Spinal cord (tissue), 10 donors: ENCODE data around the gene LPXN. TPM values are rescaled to one million over a fixed set of nuclear protein-coding genes. Genes with fewer than 3 reads are reported as not detected.

Experiments used
- DNase-seq, 6 donors: peaks; one replicate each; pipeline versions ENCODE4 v3.0.0 to v3.0.0-alpha.2; 2013 to 2015; ENCODE audit warnings: low spot score in 6 of 6, low read depth in 4 of 6
- H3K27ac ChIP-seq: one replicate; pipeline ENCODE4 v1.5.1; 2013; ENCODE audit warnings: low read depth, low read length, control low read depth
- H3K27me3 ChIP-seq: one replicate; pipeline ENCODE4 v1.6.1; 2013; ENCODE audit warnings: low read length; ENCODE audit not compliant: control insufficient read depth, insufficient read depth
- H3K36me3 ChIP-seq: one replicate; pipeline ENCODE4 v1.6.1; 2013; ENCODE audit warnings: low read length; ENCODE audit not compliant: control insufficient read depth, insufficient read depth
- H3K4me1 ChIP-seq: one replicate; pipeline ENCODE4 v1.6.1; 2013; ENCODE audit warnings: low read length; ENCODE audit not compliant: control insufficient read depth, insufficient read depth
- H3K4me3 ChIP-seq: one replicate; pipeline ENCODE4 v1.5.1; 2013; ENCODE audit warnings: low read depth, low read length, control low read depth
- H3K9me3 ChIP-seq: one replicate; pipeline ENCODE4 v1.6.1; 2013; ENCODE audit warnings: low read length; ENCODE audit not compliant: control insufficient read depth, insufficient read depth
- WGBS: methylation state at CpG from one replicate; pipeline ENCODE4 v1.1.5; 2013; ENCODE audit warnings: missing lambda C conversion rate; ENCODE audit not compliant: insufficient coverage; 5-methylcytosine and 5-hydroxymethylcytosine counted together
- polyA plus RNA-seq, 2 donors: library from polyadenylated mRNA; unstranded; fragments of 120-200 nt; gene quantifications; one replicate each; pipeline ENCODE4 v1.2.1, GENCODE V29; 2013; ENCODE audit not compliant: insufficient read length in 2 of 2
- total RNA-seq, 2 donors: library from RNA; depleted of rRNA in 1 of 2; stranded (reverse); fragments of 120-200 nt in 1 of 2; fragments of >200 nt in 1 of 2; gene quantifications; one replicate each; pipeline versions ENCODE4 v1.2.3 to v1.2.4, GENCODE V29; 2013 to 2014
- donor health status: healthy.

The LPXN gene
- total and polyA plus RNA-seq, 4 donors: 5.8 to 9.3 (median 6.5) TPM

- Histone ChIP-seq H3K4me3 (no peak overlapping the region), H3K9me3 (no peaks in the 10 kb centered on the region), H3K4me1 (no peaks in the 10 kb centered on the region), H3K36me3 (no peaks in the 10 kb centered on the region), H3K27ac (no peak overlapping the region), H3K27me3 (no peaks in the 10 kb centered on the region)
- DNase-seq: no peak
- WGBS: no CpG with 5 or more reads among the region's 2 CpGs
Measured at GRCh38 chr11:58493676-58494075, 82.0 kb downstream of the LPXN start.

DNA sequence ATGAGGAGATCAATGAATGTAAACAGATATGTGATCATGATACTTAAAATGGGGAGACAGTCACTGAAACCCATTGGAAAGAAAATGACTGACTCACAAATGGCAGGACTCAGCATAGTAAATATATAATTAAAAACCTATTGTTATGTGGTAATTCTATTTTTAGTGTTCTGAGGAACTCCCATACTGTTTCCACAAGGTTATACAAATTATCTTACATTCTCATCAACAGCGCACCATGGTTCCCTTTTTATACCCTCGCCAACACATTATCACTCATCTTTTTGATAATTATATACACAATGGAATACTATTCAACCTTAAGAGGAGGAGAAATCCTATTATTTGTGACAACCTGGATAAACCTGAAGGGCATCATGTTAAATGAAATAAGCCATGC lies 84.8 kb downstream of the LPXN start:
- 80% methylated on average over 1 of the region's 2 CpGs for WGBS

DNA sequence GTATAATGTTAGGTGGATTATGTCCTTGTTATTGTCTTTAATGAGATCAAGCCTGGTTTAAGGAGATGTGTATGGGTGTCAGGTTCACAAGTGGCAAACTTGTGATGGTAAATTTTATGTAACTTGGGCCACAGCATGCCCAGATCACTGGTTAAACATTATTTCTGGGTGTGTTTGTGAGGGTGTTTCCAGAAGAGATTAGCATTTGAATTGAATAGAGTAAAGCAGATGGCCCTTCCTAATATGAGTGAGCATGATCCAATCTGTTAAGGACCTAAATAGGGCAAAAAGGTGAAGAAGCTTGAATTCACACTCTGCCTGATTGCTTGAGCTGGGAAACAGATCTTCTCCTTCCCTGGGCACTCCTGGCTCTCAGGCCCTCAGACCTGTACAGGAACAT lies 88.5 kb downstream of the LPXN start:
- H3K27ac ChIP-seq: no peak overlapping the region
- no peaks in the 10 kb centered on the region for H3K36me3 ChIP-seq
- H3K4me3 ChIP-seq: no peak overlapping the region
- no peaks in the 10 kb centered on the region for H3K4me1 ChIP-seq
- H3K27me3 ChIP-seq: no peaks in the 10 kb centered on the region
- DNase-seq: no peak
- H3K9me3 ChIP-seq: no peaks in the 10 kb centered on the region

More for the DNA sequence above, 84.8 kb downstream of the LPXN start:
- H3K4me1 ChIP-seq: no peaks in the 10 kb centered on the region
- H3K27ac ChIP-seq: no peak overlapping the region
- no peak overlapping the region for H3K4me3 ChIP-seq
- H3K9me3 ChIP-seq: no peaks in the 10 kb centered on the region
- no peak for DNase-seq
- no peaks in the 10 kb centered on the region for H3K36me3 ChIP-seq
- H3K27me3 ChIP-seq: no peaks in the 10 kb centered on the region

- Histone ChIP-seq H3K4me3 (no peak overlapping the region), H3K36me3 (no peaks in the 10 kb centered on the region), H3K9me3 (no peaks in the 10 kb centered on the region), H3K27me3 (no peaks in the 10 kb centered on the region), H3K27ac (no peak overlapping the region), H3K4me1 (no peaks in the 10 kb centered on the region)
- 73% methylated on average over 1 of the region's 1 CpG for WGBS
- no peak for DNase-seq
Measured at GRCh38 chr11:58485961-58486360, 89.7 kb downstream of the LPXN start.

Other genes starting within 250 kb of the LPXN start
- gene OR5B17, start 216.8 kb downstream of the LPXN start, total RNA-seq: not detected
- not detected for gene OR5B17, start 216.8 kb downstream of the LPXN start, polyA plus RNA-seq
- not detected for gene OR5B3, start 169.0 kb downstream of the LPXN start, total RNA-seq
- gene OR5B3, start 169.0 kb downstream of the LPXN start, polyA plus RNA-seq: not detected
- not detected for gene OR5B2, start 147.7 kb downstream of the LPXN start, total RNA-seq
- not detected for gene OR5B2, start 147.7 kb downstream of the LPXN start, polyA plus RNA-seq
- under 1 TPM in 1 of 2 donors, not detected in 1; 0.20 TPM for gene OR5B12, start 133.6 kb downstream of the LPXN start, total RNA-seq
- not detected for gene OR5B12, start 133.6 kb downstream of the LPXN start, polyA plus RNA-seq
- gene OR5B21, start 67.8 kb downstream of the LPXN start, total RNA-seq: not detected
- gene OR5B21, start 67.8 kb downstream of the LPXN start, polyA plus RNA-seq: not detected
- gene ZFP91, start 3.2 kb upstream of the LPXN start, total RNA-seq: 10 to 100 TPM; 49.8 to 58.5 TPM
- 10 to 100 TPM; 52.1 to 63.4 TPM for gene ZFP91, start 3.2 kb upstream of the LPXN start, polyA plus RNA-seq
- 10 to 100 TPM in 1 of 2 donors, 1 to 10 TPM in 1; 1.8 to 11.9 TPM for gene CNTF, start 46.8 kb upstream of the LPXN start, total RNA-seq
- 1 to 10 TPM in 1 of 2 donors, under 1 TPM in 1; 0.98 to 1.4 TPM for gene CNTF, start 46.8 kb upstream of the LPXN start, polyA plus RNA-seq
- gene GLYAT, start 156.1 kb upstream of the LPXN start, total RNA-seq: under 1 TPM in 1 of 2 donors, not detected in 1; 0.10 TPM
- under 1 TPM; 0.59 TPM for gene GLYAT, start 156.1 kb upstream of the LPXN start, polyA plus RNA-seq